Muscle layer of duodenum (tissue), 2 donors: Measurements from ENCODE around the gene PAPSS2.

Experiments used
- H3K27ac ChIP-seq: one replicate; pipeline ENCODE4 v1.7.0; 2013; ENCODE audit warnings: mild to moderate bottlenecking, low read length
- H3K27me3 ChIP-seq: one replicate; pipeline ENCODE4 v1.7.0; 2013; ENCODE audit warnings: low read depth, mild to moderate bottlenecking, control low read depth, low read length
- H3K36me3 ChIP-seq, 2 donors: one replicate each; pipeline ENCODE4 v1.7.0; 2013; ENCODE audit warnings: low read length in 2 of 2, control low read depth in 1 of 2, mild to moderate bottlenecking in 1 of 2; ENCODE audit not compliant: insufficient read depth in 2 of 2, control insufficient read depth in 1 of 2
- H3K4me1 ChIP-seq, 2 donors: one replicate each; pipeline ENCODE4 v1.7.0; 2013; ENCODE audit warnings: low read length in 2 of 2, mild to moderate bottlenecking in 2 of 2, control low read depth in 1 of 2, moderate library complexity in 1 of 2; ENCODE audit not compliant: insufficient read depth in 2 of 2, control insufficient read depth in 1 of 2
- H3K4me3 ChIP-seq, 2 donors: one replicate each; pipeline ENCODE4 v1.7.0; 2013; ENCODE audit warnings: low read length in 2 of 2, low read depth in 1 of 2, mild to moderate bottlenecking in 1 of 2
- H3K9me3 ChIP-seq, 2 donors: one replicate each; pipeline ENCODE4 v1.7.0; 2013; ENCODE audit warnings: low read length in 2 of 2, control low read depth in 1 of 2, mild to moderate bottlenecking in 1 of 2; ENCODE audit not compliant: control insufficient read depth in 1 of 2
- donor health status: healthy.

PAPSS2 gene

DNA sequence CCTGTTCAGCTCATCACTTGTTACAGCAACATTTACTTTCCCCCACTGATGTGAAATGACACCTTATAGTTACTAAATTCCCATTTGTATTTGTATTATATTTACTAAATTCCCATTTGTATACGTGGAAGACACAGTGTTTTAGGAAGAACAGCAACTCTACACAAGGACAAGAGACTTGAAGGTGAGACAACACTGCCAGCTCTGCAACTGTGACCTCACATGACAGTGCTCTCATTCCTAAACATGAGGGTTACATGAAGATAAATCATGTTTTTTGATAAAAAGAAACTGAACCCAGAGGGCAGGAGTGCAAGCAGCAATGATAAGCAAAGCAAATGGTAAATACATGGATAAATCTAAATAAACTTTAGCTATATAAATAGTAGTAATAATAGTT, 98.0 kb downstream of the PAPSS2 start:
- no peaks in the 10 kb centered on the region for H3K9me3 ChIP-seq
- H3K36me3 ChIP-seq, result peaks cover 21 to 32% of the 10 kb centered on the region in 2 donors
- H3K4me1 ChIP-seq, result no peaks in the 10 kb centered on the region
- H3K4me3 ChIP-seq, result no peak overlapping the region
- no peak overlapping the region for H3K27ac ChIP-seq
- H3K27me3 ChIP-seq, result no peaks in the 10 kb centered on the region

DNA sequence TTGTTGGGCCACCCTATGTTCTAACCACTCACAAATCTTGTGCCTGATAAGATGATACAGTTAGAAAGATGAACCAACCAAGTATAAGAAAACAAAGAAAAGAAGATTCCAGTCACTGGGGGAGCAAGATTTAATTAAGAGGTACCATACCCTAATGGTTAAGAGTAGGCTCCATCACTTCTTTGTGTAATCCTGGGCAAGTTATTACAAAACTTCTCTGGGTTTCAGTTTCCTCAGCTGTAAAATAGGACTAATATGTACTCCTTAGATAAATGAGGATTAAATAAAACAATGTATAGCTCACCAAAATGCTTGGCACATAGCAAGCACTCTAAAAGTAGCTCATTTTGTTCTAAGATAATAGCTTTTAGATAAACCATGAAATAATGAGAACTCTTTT, 99.9 kb downstream of the PAPSS2 start:
- no peaks in the 10 kb centered on the region for H3K27me3 ChIP-seq
- H3K4me3 ChIP-seq, result no peak overlapping the region
- no peak overlapping the region for H3K27ac ChIP-seq
- H3K9me3 ChIP-seq, result no peaks in the 10 kb centered on the region
- H3K36me3 ChIP-seq, result peaks cover 16 to 25% of the 10 kb centered on the region in 2 donors
- no peaks in the 10 kb centered on the region for H3K4me1 ChIP-seq

GRCh38 chr10:87760195-87760905, 100.7 kb downstream of the PAPSS2 start:
- Histone ChIP-seq H3K4me1 (no peaks in the 10 kb centered on the region), H3K27me3 (no peaks in the 10 kb centered on the region), H3K9me3 (no peaks in the 10 kb centered on the region), H3K27ac (no peak overlapping the region), H3K36me3 (peaks cover 12 to 22% of the 10 kb centered on the region in 2 donors), H3K4me3 (no peak overlapping the region)

DNA sequence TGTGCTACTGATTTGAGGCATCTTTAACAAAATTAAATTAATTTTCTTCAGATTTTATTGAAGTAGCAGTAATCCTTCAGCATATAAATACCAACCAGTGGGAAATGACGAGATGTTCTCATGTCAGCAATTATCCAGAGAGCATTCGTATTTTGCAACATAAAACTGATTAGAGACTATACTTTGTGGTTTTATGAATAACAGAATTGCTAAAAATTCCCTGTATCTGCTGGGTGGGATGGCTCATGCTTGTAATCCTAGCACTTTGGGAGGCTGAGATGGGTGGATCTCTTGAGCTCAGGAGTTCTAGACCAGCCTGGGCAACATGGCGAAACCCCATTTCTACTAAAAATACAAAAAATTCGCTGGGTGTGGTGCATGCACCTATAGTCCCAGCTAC, 101.5 kb downstream of the PAPSS2 start:
- no peaks in the 10 kb centered on the region for H3K9me3 ChIP-seq
- no peaks in the 10 kb centered on the region for H3K4me1 ChIP-seq
- H3K4me3 ChIP-seq, result no peak overlapping the region
- H3K36me3 ChIP-seq, result peaks cover 12 to 19% of the 10 kb centered on the region in 2 donors
- no peaks in the 10 kb centered on the region for H3K27me3 ChIP-seq
- no peak overlapping the region for H3K27ac ChIP-seq

GRCh38 chr10:87761892-87762291, 102.2 kb downstream of the PAPSS2 start:
- H3K27ac ChIP-seq, result no peak overlapping the region
- H3K27me3 ChIP-seq, result no peaks in the 10 kb centered on the region
- peaks cover 13 to 15% of the 10 kb centered on the region in 2 donors for H3K36me3 ChIP-seq
- H3K4me3 ChIP-seq, result no peak overlapping the region
- H3K4me1 ChIP-seq, result no peaks in the 10 kb centered on the region
- no peaks in the 10 kb centered on the region for H3K9me3 ChIP-seq

DNA sequence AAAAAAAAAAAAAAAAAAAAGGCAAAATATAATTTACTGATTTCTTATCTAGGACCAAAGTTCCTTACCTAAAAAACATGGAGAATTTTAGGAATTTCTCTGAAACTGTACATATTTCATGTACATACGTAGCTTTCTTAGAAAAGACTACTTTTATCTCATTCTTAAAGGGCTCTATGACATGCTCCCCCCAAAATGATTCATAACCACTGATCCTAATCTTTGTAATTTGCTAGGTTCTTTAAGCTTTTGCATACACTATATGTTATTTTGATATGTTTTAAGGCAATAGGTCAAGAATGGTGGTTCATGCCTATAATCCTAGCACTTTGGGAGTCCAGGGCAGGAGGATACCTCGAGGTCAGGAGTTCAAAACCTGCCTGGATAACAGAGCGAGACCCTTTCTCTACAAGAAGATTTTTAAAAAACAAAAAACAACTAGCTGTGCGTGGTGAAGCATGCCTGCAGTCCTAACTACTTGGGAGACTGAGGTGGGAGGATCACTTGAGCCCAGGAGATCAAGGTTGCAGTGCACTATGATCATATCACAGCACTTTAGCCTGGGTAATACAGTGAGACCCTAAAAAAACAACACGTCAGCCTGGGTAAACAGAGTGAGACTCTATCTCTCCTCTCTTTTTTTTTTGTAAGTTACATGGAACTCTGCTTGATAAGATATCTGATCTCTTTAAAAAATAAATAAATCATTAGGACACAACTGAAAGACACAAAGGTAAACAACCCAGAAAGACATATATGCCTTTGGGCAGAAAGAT, 103.6 kb downstream of the PAPSS2 start:
- peaks cover 11 to 21% of the 10 kb centered on the region in 2 donors for H3K36me3 ChIP-seq
- H3K4me1 ChIP-seq, result no peaks in the 10 kb centered on the region
- no peak overlapping the region for H3K27ac ChIP-seq
- no peaks in the 10 kb centered on the region for H3K9me3 ChIP-seq
- H3K4me3 ChIP-seq, result no peak overlapping the region
- no peaks in the 10 kb centered on the region for H3K27me3 ChIP-seq

DNA sequence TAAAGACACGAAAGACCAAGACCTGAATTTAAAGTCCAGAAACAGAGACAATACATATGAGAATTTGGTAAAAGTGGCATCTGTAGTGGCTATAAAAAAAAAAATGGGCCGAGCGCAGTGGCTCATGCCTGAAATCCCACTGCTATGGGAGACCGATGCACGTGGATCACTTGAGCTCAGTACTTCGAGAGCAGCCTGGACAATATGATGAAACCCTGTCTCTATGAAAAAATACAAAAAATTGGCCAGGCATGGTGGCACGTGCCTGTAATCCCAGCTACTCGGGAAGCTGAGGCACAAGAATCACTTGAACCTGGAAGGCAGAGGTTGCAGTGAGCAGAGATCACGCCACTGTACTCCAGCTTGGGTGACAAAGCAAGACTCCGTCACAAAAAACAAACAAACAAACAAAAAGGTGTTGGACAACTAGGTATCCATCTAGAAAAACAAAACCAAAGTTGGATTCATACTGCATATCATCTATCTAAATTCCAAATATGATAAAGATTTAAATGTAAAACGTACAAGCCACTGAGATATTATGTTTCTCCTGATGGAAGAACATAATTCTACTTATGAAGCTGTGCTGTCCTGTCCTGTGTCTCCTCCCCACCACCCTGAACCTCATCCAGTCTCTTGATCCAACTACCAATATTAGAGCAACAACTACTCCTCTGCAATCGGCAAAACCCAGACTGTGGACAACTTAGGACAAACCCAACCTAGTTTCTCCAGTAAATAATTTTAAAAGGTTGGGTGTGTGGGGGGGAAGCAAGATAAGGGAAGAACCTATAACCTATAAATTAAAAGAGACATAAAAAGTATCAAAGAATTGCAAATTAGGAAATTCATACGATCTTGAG, 104.6 kb downstream of the PAPSS2 start:
- peaks cover 15 to 28% of the 10 kb centered on the region in 2 donors for H3K36me3 ChIP-seq
- H3K27ac ChIP-seq, result no peak overlapping the region

GRCh38 chr10:87765666-87766376, 106.1 kb downstream of the PAPSS2 start:
- Histone ChIP-seq H3K36me3 (peaks cover 10 to 26% of the 10 kb centered on the region in 2 donors), H3K4me3 (no peak overlapping the region), H3K4me1 (no peaks in the 10 kb centered on the region), H3K27ac (no peak overlapping the region), H3K27me3 (no peaks in the 10 kb centered on the region), H3K9me3 (no peaks in the 10 kb centered on the region)

More for the DNA sequence above, 104.6 kb downstream of the PAPSS2 start:
- Histone ChIP-seq H3K27me3 (no peaks in the 10 kb centered on the region), H3K4me1 (no peaks in the 10 kb centered on the region), H3K9me3 (no peaks in the 10 kb centered on the region), H3K4me3 (no peak overlapping the region)

- Histone ChIP-seq H3K27ac (no peak overlapping the region), H3K36me3 (peaks cover 9 to 26% of the 10 kb centered on the region in 2 donors), H3K4me3 (no peak overlapping the region), H3K27me3 (no peaks in the 10 kb centered on the region), H3K4me1 (no peaks in the 10 kb centered on the region), H3K9me3 (no peaks in the 10 kb centered on the region)
These were observed 107.6 kb downstream of the PAPSS2 start for GRCh38 chr10:87767253-87767652.

DNA sequence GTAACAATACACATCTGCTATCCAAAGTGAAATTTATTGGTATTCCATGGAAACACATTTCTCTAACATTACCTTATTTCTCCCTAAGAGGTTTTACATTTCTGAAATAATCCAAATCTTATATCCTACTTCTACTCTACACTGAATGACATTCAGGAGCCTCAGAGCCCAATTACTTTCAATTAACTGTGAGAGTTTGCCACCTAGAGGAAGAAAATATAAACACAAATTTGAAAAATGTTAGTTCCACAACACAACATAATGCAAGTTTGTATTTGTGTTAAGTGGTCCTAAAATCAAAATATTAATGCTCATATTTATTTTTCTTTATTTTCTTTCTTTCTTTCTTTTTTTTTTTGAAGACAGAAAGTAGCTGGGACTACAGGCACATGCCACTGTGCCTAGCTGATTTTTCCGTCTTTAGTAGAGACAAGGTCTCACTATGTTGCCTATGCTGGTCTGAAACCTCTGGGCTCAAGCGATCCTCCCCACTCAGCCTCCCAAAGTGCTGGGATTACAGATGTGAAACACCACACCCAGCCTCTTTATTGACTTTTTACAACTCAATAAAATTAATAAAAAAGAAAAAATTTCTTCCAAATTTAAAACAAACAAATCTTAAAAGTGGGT, 112.3 kb downstream of the PAPSS2 start:
- H3K36me3 ChIP-seq, result peaks cover 8 to 23% of the 10 kb centered on the region in 2 donors
- H3K27ac ChIP-seq, result no peak overlapping the region
- H3K9me3 ChIP-seq, result no peaks in the 10 kb centered on the region
- no peaks in the 10 kb centered on the region for H3K4me1 ChIP-seq
- no peak overlapping the region for H3K4me3 ChIP-seq
- H3K27me3 ChIP-seq, result no peaks in the 10 kb centered on the region
